WI38 (cell line): Measurements from ENCODE around the gene SPPL2B.

ENCODE experiments used
- H3K4me3 ChIP-seq: 2 replicates; pipeline ENCODE4 v1.5.1; 2011; ENCODE audit warnings: low read depth, mild to moderate bottlenecking, control low read depth, low read length
- CTCF ChIP-seq: IDR thresholded peaks from 2 replicates; pipeline ENCODE4 v1.5.1; 2012; ENCODE audit warnings: low read depth, mild to moderate bottlenecking, control low read depth, low read length

The SPPL2B gene

GRCh38 chr19:2305452-2306280, 22.8 kb upstream of the SPPL2B start:
- H3K4me3 ChIP-seq: no peak overlapping the region
- no peak for TF ChIP-seq CTCF

GRCh38 chr19:2306281-2306806, 22.1 kb upstream of the SPPL2B start:
- TF ChIP-seq CTCF: no peak
- no peak overlapping the region for H3K4me3 ChIP-seq

- TF ChIP-seq CTCF: no peak
- H3K4me3 ChIP-seq: no peak overlapping the region
These were observed 21.5 kb upstream of the SPPL2B start for GRCh38 chr19:2306971-2307370.

GRCh38 chr19:2307518-2308012, 20.9 kb upstream of the SPPL2B start:
- no peak overlapping the region for H3K4me3 ChIP-seq
- no peak for TF ChIP-seq CTCF

- no peak for TF ChIP-seq CTCF
- H3K4me3 ChIP-seq: no peak within 1 kb of the TSS
These were observed 20.3 kb upstream of the SPPL2B start, which contains the start of gene LINGO3 for GRCh38 chr19:2308114-2308556. LINGO3 (minus strand) TSS chr19:2308154; CDS start chr19:2291776, 16,378 bp downstream.

- H3K4me3 ChIP-seq: no peak overlapping the region
- TF ChIP-seq CTCF: no peak
These were observed 18.6 kb upstream of the SPPL2B start for GRCh38 chr19:2309734-2310362.

- no peak for TF ChIP-seq CTCF
- H3K4me3 ChIP-seq: no peak overlapping the region
These were observed 17.4 kb upstream of the SPPL2B start for GRCh38 chr19:2311093-2311492.
